ENCODE results near the gene HSF5. TPM values are rescaled to one million over a fixed set of nuclear protein-coding genes. Genes with fewer than 3 reads are reported as not detected.

Gene HSF5
- total and polyA plus RNA-seq, 2 of the 13 experiments (the other 11 are each of a cell fraction or from before 2014, with no cell fraction given): not detected

GRCh38 chr17:58417300-58418092 is 70.7 kb downstream of the HSF5 start, which contains the start of gene RNF43 (continued):
- TF ChIP-seq ZNF512B (CRISPR knock-in tag; IDR thresholded peaks at IDR 0.05; ENCODE audit: borderline replicate concordance) (no peak), ZUFSP (CRISPR knock-in tag; IDR thresholded peaks at IDR 0.05; ENCODE audit: borderline replicate concordance) (no peak), ZNF737 (CRISPR knock-in tag; IDR thresholded peaks at IDR 0.05; ENCODE audit: borderline replicate concordance) (no peak), ZNF326 (CRISPR knock-in tag; IDR thresholded peaks at IDR 0.05; ENCODE audit: borderline replicate concordance) (no peak), MAZ (IDR thresholded peaks at IDR 0.05; ENCODE audit: borderline replicate concordance, low read depth, low read length) (peak; percentile 100), MAZ (CRISPR knock-in tag; IDR thresholded peaks at IDR 0.05; ENCODE audit: low read depth) (peak; percentile 98), ZNF513 (CRISPR knock-in tag; conservative IDR thresholded peaks at IDR 0.05) (no peak), MEIS2 (CRISPR knock-in tag; IDR thresholded peaks at IDR 0.05) (peak; percentile 85; the same call in 1 of the 2 replicates), PHF8 (CRISPR knock-in tag; IDR thresholded peaks at IDR 0.05) (peak; percentile 44; the same call in 1 of the 2 replicates), WIZ (CRISPR knock-in tag; IDR thresholded peaks at IDR 0.05) (no peak), ZBTB14 (CRISPR knock-in tag; IDR thresholded peaks at IDR 0.05) (no peak), SNAI1 (CRISPR knock-in tag; IDR thresholded peaks at IDR 0.05; ENCODE audit: borderline replicate concordance) (no peak), ATF7 (IDR thresholded peaks at IDR 0.05) (peak; percentile 34; the same call in 1 of the 2 replicates), ATF7 (CRISPR knock-in tag; IDR thresholded peaks at IDR 0.05) (peak; percentile 80; the same call in 1 of the 2 replicates), ZBTB4 (CRISPR knock-in tag; IDR thresholded peaks at IDR 0.05; ENCODE audit: borderline replicate concordance) (peak; percentile 92; the same call in 1 of the 2 replicates), NFKBIZ (CRISPR knock-in tag; IDR thresholded peaks at IDR 0.05) (peak; percentile 90), ZNF329 (CRISPR knock-in tag; IDR thresholded peaks at IDR 0.05; ENCODE audit: low read depth) (peak; percentile 76; the same call in 1 of the 2 replicates), TAF1 (CRISPR knock-in tag; IDR thresholded peaks at IDR 0.05) (peak; percentile 97)

Data from HepG2 (cell line).